C4-2B (cell line): ENCODE data around the gene PRDX5.
A peak's percentile ranks its signal among the peaks of the same experiment; 100 is the strongest.

Experiments used
- H3K27ac ChIP-seq: fragments of 450-650 bp; 2 replicates; pipeline ENCODE4 v1.5.1; 2017
- CTCF ChIP-seq: fragments of 450-650 bp; conservative IDR thresholded peaks from 2 replicates; pipeline ENCODE4 v1.5.1; 2017; ENCODE audit warnings: mild to moderate bottlenecking
- ZFX ChIP-seq: fragments of 450-650 bp; IDR thresholded peaks from 2 replicates; pipeline ENCODE4 v1.6.1; 2017

PRDX5 gene

GRCh38 chr11:64360448-64360921, 42.6 kb downstream of the PRDX5 start:
- TF ChIP-seq CTCF = no peak
- no peak for TF ChIP-seq ZFX
- peak overlapping the region; percentile 97; the same call in 1 of the 2 replicates for H3K27ac ChIP-seq

- TF ChIP-seq ZFX (no peak), CTCF (no peak)
- H3K27ac ChIP-seq = no peak overlapping the region
These were observed 43.7 kb downstream of the PRDX5 start for GRCh38 chr11:64361659-64362058.

- no peak overlapping the region for H3K27ac ChIP-seq
- no peak for TF ChIP-seq CTCF
- TF ChIP-seq ZFX = no peak
These were observed 44.4 kb downstream of the PRDX5 start for GRCh38 chr11:64362339-64362738.

GRCh38 chr11:64364435-64364834, 46.5 kb downstream of the PRDX5 start:
- TF ChIP-seq ZFX = no peak
- TF ChIP-seq CTCF = no peak
- no peak overlapping the region for H3K27ac ChIP-seq

- H3K27ac ChIP-seq = no peak overlapping the region
- TF ChIP-seq ZFX (no peak), CTCF (no peak)
These were observed 47.0 kb downstream of the PRDX5 start for GRCh38 chr11:64364911-64365310.

GRCh38 chr11:64366751-64367150, 48.8 kb downstream of the PRDX5 start:
- TF ChIP-seq ZFX = no peak
- no peak for TF ChIP-seq CTCF
- no peak overlapping the region for H3K27ac ChIP-seq

GRCh38 chr11:64367931-64368672, 50.2 kb downstream of the PRDX5 start:
- no peak for TF ChIP-seq CTCF
- no peak for TF ChIP-seq ZFX

More at GRCh38 chr11:64367931-64368672, 50.2 kb downstream of the PRDX5 start:
- no peak overlapping the region for H3K27ac ChIP-seq
